AG09319 (cell line): ENCODE results near the gene ZBTB7C.

ENCODE experiments used
- DNase-seq: peaks from one replicate; pipeline ENCODE4 v3.0.0-alpha.2; 2010; ENCODE audit warnings: low read depth; ENCODE audit errors: extremely low read depth
- TF ChIP-seq, protein P1 (sequence below): IDR thresholded peaks from 2 replicates; pipeline ENCODE4 v1.5.1; 2011; ENCODE audit warnings: low read depth, mild to moderate bottlenecking, inconsistent platforms, low read length, moderate library complexity

ZBTB7C gene

DNA sequence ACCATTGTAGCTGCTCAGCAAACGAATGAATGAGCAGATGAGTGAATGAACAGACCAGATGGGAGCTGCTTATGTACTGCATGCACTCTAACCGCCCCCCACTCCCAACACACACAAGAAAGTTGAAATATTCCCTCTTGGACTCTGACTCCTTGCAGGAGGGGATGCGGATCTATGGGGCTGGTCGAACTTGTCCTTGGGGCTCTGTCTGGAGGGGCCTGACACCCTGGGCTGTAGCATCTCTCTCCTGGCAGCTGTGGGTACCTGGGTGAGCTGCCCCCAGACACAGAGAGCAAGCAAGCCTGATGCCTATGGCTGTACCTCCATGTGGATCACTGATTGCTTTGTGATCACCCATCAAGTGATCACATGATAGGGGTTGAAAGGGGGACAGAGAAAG, 286.4 kb downstream of the ZBTB7C start:
- TF ChIP-seq, protein P1, sequence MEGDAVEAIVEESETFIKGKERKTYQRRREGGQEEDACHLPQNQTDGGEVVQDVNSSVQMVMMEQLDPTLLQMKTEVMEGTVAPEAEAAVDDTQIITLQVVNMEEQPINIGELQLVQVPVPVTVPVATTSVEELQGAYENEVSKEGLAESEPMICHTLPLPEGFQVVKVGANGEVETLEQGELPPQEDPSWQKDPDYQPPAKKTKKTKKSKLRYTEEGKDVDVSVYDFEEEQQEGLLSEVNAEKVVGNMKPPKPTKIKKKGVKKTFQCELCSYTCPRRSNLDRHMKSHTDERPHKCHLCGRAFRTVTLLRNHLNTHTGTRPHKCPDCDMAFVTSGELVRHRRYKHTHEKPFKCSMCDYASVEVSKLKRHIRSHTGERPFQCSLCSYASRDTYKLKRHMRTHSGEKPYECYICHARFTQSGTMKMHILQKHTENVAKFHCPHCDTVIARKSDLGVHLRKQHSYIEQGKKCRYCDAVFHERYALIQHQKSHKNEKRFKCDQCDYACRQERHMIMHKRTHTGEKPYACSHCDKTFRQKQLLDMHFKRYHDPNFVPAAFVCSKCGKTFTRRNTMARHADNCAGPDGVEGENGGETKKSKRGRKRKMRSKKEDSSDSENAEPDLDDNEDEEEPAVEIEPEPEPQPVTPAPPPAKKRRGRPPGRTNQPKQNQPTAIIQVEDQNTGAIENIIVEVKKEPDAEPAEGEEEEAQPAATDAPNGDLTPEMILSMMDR: no peak
- no peak for DNase-seq

DNA sequence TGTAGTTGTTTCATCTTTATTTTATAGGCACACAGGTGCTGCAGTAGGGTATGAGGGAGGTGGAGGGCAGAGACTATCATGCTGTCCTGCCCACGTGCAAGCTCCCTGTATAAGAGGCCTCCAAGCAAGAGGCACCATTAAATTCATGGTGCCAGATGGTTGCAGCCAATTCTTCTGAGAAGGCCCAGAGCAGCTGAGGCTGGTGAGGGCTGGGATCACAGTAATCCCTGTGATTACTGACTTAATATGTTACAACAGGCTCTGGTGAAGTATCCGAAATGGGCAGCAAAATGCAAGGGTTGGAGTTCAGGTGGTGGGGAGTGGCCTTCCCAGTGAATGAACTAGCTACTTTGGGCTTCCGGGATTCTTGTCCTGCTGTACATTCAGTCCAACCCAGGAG, 286.8 kb downstream of the ZBTB7C start:
- no peak for DNase-seq

DNA sequence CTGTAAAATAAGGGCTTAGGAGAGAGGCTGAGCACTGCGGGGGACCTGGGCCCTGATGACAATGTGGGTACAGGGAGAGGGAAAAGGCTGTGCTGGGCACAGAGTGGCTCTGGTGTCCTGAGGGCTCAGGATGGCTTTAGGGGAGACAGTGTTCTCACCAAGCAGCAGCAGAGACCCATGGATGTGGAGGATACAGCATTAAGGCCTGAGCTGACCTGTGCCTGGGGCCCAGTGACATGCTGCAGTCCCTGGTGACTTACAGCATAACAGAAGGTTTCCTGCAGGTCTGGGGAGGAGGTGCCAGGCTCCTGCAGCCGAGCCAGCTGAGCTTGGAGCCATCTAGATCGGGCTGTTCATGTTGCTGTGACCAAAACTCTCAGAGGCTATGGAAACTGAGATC, 287.4 kb downstream of the ZBTB7C start:
- no peak for DNase-seq
- TF ChIP-seq, protein P1: no peak

More for the DNA sequence above, 286.8 kb downstream of the ZBTB7C start:
- TF ChIP-seq, protein P1: no peak

GRCh38 chr18:48119204-48119603, 290.0 kb downstream of the ZBTB7C start:
- TF ChIP-seq, protein P1: no peak
- no peak for DNase-seq

DNA sequence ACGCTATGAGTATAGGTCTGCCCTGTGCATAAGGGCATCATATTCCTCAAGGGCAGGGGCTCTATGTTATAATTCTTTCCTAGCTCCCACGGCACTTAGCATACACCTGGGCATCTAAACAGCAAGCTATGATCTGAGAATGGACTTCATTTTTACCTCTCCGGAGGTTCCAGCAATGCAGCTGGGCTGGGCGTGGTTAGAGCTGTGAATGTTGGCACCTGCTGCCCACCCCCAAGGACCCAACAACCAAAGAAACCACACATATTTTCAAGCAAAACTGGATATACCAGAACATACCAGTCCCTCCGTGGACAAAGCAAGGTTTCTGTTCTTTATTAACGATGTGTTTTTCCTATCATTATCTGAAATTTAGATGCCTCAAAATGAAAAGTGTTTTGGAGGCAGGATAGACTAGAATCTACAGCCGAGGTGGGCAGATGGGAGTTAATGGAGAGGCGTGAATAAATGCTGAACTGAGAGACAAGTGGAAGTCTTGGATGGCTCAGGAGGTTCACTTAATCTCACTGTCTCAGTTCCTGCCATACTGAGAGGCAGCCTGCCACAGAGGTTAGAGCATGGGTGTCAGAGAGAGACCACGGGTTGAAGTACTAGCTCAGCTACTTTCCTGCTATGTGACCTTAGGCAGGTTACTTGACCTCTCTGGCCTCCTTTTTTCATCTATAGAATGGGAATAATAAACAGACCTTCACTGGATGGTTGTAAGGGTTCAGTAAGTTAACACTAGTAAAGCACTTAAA, 292.1 kb downstream of the ZBTB7C start:
- no peak for DNase-seq
- TF ChIP-seq, protein P1: no peak

DNA sequence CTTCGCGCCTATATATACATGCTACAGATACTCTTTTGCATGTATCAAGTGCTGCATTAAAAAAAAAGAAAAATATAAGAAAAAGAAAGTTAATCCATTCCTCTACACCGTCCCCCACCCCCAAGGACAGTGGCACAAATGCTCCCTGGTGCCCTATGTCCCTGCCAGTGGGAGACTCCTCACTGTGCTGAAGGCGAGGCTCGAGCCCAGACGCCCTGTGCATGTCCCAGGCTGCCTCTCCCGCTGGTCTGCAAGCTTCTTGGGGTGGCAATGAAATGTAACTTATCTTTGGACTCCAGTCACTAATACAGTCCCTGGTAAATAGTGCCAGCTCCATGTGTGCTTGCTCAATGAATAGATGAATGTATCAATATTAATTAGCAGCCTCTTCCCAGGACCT, 293.2 kb downstream of the ZBTB7C start:
- DNase-seq: no peak
- TF ChIP-seq, protein P1: no peak

- TF ChIP-seq, protein P1: no peak
- no peak for DNase-seq
Measured at GRCh38 chr18:48113691-48114090, 295.5 kb downstream of the ZBTB7C start.
